ENCODE results near the gene GBE1.
A peak's percentile ranks its signal among the peaks of the same experiment; 100 is the strongest.
"Not testable (repeated sequence)": the region's sequence is repeated elsewhere in the genome, so short reads cannot be mapped to it uniquely, and the experiment has no call there.

The GBE1 gene

DNA sequence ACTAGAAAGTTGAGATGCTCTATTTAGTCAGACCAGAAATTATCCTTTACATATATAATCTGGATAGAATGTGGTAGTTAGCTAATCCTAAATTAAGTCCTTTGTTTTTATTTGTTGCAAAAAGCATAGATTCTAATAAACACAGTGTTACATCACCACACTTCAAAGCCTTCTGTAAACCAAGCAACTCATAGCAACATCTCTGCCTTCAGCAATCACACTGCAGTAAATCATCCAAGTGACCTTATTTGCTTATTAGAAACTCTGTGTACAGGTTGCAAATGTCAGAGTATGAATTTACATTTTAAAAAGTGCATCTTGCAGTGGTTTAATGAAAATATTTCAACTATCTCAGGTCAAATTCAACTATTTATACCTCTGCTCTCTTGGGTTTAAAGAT lies 242.5 kb downstream of the GBE1 start:
- DNase-seq: no peak

DNA sequence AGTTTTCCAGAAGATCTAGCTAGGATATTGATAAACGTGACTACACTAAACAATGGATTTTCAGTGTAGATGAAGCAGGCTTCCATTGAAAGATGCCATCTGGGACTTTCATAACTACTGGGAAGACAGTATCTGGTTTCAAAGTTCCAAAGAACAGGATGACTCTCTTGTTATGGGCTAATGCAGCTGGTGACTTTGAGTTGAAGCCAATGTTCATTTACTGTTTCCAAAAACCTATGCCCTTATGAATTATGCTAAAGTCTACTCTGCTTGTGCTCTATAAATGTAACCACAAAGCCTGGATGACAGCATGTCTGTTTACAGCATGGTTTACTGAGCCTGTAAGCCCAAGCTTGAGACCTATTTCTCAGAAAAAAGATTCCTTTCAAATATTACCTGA lies 245.4 kb downstream of the GBE1 start:
- no peak for DNase-seq

- DNase-seq: no peak
Observed at GRCh38 chr3:81513591-81513990, 247.9 kb downstream of the GBE1 start.

GRCh38 chr3:81503026-81503425 lies 258.4 kb downstream of the GBE1 start:
- DNase-seq: no peak

DNA sequence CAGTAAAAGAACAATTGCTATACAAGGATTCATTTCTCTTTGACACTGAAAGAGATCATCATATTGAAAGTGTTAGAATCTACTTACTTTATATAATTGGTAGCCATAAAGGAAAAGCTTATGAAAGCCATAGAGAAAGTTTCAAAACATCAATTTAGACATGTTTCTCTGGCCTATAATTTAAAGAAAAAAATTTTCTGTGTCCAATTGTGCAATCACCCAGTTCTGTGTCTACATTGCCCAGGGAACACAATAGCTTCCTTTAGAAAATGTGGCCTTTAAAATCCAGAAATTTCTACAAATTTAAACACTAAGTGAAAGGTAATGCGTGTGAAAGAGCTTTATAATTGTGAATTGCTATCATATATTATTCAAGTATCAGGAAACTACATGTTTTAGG lies 259.2 kb downstream of the GBE1 start:
- DNase-seq: no peak

DNA sequence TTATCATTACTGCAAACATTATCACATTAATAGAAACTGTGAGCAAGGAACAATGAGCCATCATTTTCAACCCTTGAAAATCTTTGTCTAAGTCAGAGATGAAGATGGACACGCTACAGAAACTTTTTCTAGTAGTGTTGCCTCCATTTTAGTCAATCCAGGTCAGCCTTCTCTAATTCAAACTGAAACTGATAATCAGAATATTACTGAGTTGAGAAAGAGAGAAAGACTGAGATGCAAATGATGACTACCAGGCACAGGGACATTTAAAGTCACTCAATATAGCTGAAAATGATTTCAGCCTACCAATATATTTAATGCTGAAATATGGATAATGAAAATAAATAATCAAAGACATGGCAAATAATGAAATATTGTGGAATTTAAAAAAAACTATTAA lies 261.4 kb downstream of the GBE1 start:
- DNase-seq: no peak

DNA sequence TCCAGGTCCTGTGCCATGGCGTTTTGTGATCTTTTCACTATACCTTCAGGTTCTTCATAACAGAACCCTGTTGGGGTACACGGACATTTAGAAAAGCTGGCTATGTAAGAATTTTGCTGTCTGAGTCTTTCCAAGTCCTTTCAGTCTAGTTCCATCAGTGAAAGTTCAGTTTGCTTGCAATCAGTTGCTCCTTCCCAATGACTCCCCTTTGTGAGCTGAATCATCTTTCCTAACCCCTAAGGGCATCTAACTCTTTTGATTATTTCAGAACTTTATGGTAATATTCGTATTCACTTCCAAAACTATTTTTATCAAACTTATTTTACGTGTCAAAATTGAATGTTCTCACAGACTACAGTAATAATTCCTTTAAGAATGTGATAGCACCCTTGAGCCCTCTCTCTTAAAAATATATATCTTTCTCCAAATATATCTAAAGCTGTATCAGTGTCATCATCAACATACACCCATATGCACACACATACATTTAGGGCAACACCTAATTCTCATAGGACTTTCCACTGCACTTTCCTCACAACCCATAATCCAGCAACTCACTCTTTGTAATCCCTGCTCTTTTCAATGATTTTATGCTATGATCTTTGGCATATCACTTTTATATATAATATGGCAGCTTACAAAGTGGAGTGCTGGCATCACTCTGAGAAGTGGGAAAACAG lies 263.7 kb downstream of the GBE1 start:
- no peak for DNase-seq

DNA sequence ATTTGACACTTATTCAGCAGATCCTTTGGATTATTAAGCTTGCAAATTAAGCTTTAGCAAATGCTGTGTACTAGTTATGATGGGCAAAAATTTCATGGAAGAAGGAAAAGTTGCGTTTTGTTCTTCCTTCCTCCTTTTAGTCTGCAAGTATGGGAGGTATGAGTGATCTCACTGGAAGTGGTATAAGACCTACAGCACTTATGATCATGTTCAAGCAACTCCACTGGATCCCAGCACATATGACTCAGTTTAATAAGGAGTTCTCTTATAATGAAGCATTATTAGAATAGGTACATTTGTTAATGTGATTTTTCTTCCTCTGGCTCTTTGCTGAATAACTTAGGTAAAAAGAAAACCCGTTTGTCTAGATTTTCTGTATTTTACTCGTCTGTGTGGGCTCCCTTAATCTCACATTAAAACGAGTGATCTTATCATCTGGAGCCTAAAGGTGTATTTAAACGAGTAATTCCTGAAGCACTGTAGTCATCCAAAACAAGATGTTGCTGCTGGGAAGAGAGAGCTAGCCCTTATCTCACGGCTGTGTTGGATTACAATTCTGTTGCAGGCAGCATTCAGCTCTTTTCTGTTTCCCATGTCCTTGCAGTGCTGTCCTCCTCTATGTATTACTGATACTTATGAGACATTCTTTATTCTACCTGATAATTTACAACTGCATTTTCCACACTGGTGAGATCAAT lies 264.9 kb downstream of the GBE1 start:
- DNase-seq: no peak

- not testable (repeated sequence) for DNase-seq
Observed at GRCh38 chr3:81492471-81492870, 269.0 kb downstream of the GBE1 start.

GRCh38 chr3:81492040-81492439 lies 269.4 kb downstream of the GBE1 start:
- no peak for DNase-seq

GRCh38 chr3:81490541-81491288 lies 270.7 kb downstream of the GBE1 start:
- DNase-seq: peak; percentile 36

- DNase-seq: no peak
Observed at GRCh38 chr3:81485444-81485865, 276.0 kb downstream of the GBE1 start.

DNA sequence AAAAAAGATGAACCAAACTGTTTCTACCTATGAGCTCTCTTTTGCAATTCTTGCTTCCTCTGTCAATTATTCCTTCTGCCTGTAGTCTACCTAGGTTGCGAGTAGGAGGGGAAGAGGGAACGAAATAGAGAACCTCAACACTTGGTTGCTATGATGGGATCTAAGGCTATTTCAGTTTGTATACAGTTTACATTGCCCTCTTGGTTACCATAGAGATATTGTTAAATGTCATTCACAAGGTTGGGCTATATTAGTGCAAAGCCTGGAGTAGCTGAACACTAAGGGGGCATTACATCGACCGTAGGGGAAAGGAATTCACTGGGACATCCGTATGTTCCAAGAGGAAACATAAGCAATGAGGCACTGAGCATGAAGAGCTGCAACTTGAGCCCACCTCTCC lies 276.9 kb downstream of the GBE1 start:
- DNase-seq: no peak

DNA sequence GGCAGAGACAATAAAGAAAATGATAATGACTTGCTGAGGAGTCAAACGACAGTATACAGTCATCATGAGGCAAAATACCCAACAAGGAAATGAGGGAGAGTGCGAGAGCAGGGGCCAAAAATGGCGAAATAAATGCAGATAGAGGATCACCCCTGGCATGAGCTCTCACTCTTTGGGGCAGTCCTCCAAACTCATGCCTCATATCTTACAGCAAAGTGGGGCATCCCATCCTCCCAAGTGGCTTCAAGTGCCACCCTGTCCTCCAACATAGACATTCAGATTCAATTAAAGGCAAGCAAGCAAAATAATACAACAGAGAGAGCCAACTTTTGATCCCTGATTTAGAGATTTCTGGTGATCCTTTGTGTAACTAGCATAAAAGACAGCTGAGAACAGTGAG lies 278.4 kb downstream of the GBE1 start:
- no peak for DNase-seq

DNA sequence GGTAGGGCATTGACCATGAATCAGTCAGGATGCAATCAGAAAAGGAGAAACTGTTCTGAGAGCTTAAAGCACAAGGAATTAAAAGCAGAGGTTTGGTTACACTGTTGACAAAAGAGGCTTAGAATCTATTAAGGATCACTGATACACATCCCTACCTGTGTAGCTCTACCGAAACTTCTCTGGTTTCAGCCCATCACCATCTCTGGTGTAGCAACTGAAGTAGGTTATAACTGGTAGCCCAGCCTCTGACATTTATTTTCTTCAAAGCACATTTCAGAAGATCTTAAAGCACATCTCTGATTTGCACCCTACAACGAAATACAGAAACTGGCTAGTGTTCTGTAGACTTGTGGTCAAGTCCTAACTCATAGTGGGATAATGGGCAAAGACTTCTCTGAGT lies 283.7 kb downstream of the GBE1 start:
- no peak for DNase-seq

DNA sequence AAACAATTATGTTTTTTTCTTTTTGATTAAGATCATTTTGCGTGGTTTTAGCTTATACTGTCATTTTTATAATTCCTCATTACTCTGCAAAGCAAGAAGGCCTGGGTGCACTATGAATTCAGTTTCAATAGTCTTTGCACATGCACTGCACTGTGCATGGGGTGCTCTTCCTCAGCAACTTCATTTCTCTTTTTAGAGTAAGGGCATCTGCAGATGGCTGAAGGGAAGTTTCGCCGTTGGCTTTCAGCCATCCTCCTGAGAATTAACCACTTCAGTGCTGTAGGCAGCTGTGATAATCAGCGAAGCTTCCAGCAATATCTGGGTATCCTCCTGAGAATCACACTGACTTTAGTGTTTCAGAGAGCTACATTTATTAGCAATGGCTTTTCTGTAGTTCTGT lies 284.8 kb downstream of the GBE1 start:
- no peak for DNase-seq

GRCh38 chr3:81472600-81473362 lies 288.7 kb downstream of the GBE1 start:
- DNase-seq: no peak

- DNase-seq: no peak
Observed at GRCh38 chr3:81470524-81471278, 290.7 kb downstream of the GBE1 start.

- DNase-seq: no peak
Observed at GRCh38 chr3:81468391-81468790, 293.1 kb downstream of the GBE1 start.

- no peak for DNase-seq
Observed at GRCh38 chr3:81466201-81466560, 295.3 kb downstream of the GBE1 start.

- DNase-seq: no peak
Observed at GRCh38 chr3:81465510-81466200, 295.8 kb downstream of the GBE1 start.

- no peak for DNase-seq
Observed at GRCh38 chr3:81463781-81464180, 297.7 kb downstream of the GBE1 start.
